ENCODE results near the gene LAMTOR2. TPM values are rescaled to one million over a fixed set of nuclear protein-coding genes. Genes with fewer than 3 reads are reported as not detected.

Gene LAMTOR2
- total and polyA plus RNA-seq, 2 of the 4 experiments (the other 2 are of a cell fraction) = 50.0 to 89.0 TPM

GRCh38 chr1:156076609-156077429 lies 22.2 kb downstream of the LAMTOR2 start:
- Histone ChIP-seq H3K9me1 (ENCODE audit: insufficient read depth, low read length) (peaks cover 17% of the 10 kb centered on the region), H2BK15ac (ENCODE audit: low read depth, low read length) (no peak overlapping the region), H3K56ac (ENCODE audit: extremely low read depth, insufficient read depth, low read length) (no peak overlapping the region), H2AK5ac (ENCODE audit: low read depth, low read length) (peak overlapping the region; percentile 11; the same call in 1 of the 2 replicates), H4K91ac (ENCODE audit: insufficient read depth, low read depth, low read length) (no peak overlapping the region; the same call in 1 of the 2 replicates), H2AK9ac (replicated peaks; ENCODE audit: low read depth, low read length, poor library complexity) (peak overlapping the region; percentile 37), H3K27me3 (ENCODE audit: control insufficient read depth, insufficient read depth, low read length) (no peaks in the 10 kb centered on the region), H3K4me3 (ENCODE audit: insufficient read depth, low read depth, low read length) (no peak overlapping the region), H3K27ac (ENCODE audit: insufficient read depth, low read length) (no peak overlapping the region; the same call in 1 of the 2 replicates), H3K9me3 (ENCODE audit: control insufficient read depth, insufficient read depth, low read length) (no peaks in the 10 kb centered on the region), H4K20me1 (ENCODE audit: insufficient read depth, low read length) (peaks cover 45% of the 10 kb centered on the region), H3K14ac (replicated peaks; ENCODE audit: low read depth, low read length) (0 out of 2 replicates have a peak overlapping the region, but pooled peaks have one; percentile 58), H2BK120ac (ENCODE audit: low read depth, low read length) (peak overlapping the region; percentile 5; the same call in 1 of the 2 replicates), H2BK20ac (ENCODE audit: low read depth, low read length) (no peak overlapping the region), H3K4me1 (ENCODE audit: control insufficient read depth, insufficient read depth, low read length) (peaks cover 26% of the 10 kb centered on the region), H3K23ac (ENCODE audit: low read depth, low read length) (no peak overlapping the region), H2AFZ (replicated peaks; ENCODE audit: low read length, poor library complexity) (peak overlapping the region; percentile 81), H4K8ac (ENCODE audit: low read depth in 2 of 2, low read length in 2 of 2) (peak overlapping the region; percentile 31 to 61; a peak in 2 of 4 replicates), H3K36me3 (ENCODE audit: control insufficient read depth, insufficient read depth, low read length) (peaks cover 37% of the 10 kb centered on the region), H3K79me1 (ENCODE audit: low read depth in 1 of 2, low read length in 2 of 2) (peaks cover 37 to 79% of the 10 kb centered on the region in 2 experiments), H2BK5ac (ENCODE audit: low read depth, low read length, poor library complexity, severe bottlenecking) (no peak overlapping the region), H3K9ac (ENCODE audit: low read depth, low read length) (no peak overlapping the region), H4K5ac (ENCODE audit: low read depth, low read length) (no peak overlapping the region), H3K18ac (ENCODE audit: low read depth, low read length) (no peak overlapping the region), H3K4me2 (ENCODE audit: low read depth, low read length) (peak overlapping the region; percentile 37; the same call in 1 of the 2 replicates), H3K4ac (ENCODE audit: low read depth, low read length) (peak overlapping the region; percentile 45; the same call in 1 of the 2 replicates)
- dilution Hi-C loops (cut with HindIII; ENCODE audit: low sequenced_read_pairs, unreplicated experiment) (no loop called here), in situ Hi-C loops (cut with MboI; ENCODE audit: low sequenced_read_pairs) (no loop called here), intact Hi-C loops (cut with micrococcal nuclease) (no loop called here)
- ChIA-PET CTCF (no interaction called here), POLR2A (ENCODE audit: unreplicated experiment) (no interaction called here)
- no peak for ATAC-seq (ENCODE audit: low read depth)
- DNase-seq = no peak
- TF ChIP-seq CTCF (conservative IDR thresholded peaks at IDR 0.05; ENCODE audit: low read depth, low read length) = no peak
- no peak for TF ChIP-seq NFE2L2 (IDR thresholded peaks at IDR 0.05; ENCODE audit: low read depth, low read length)
- no peak for TF ChIP-seq POLR2A (IDR thresholded peaks at IDR 0.05; ENCODE audit: low read depth, low read length)
- no peak for TF ChIP-seq BHLHE40 (IDR thresholded peaks at IDR 0.05; ENCODE audit: low read depth, low read length)
- TF ChIP-seq RFX5 (IDR thresholded peaks at IDR 0.05; ENCODE audit: low read depth, low read length) = no peak
- no peak for TF ChIP-seq FOS (IDR thresholded peaks at IDR 0.05; ENCODE audit: low read depth, low read length)
- TF ChIP-seq CHD1 (IDR thresholded peaks at IDR 0.05; ENCODE audit: low read depth, low read length) = no peak
- 29% methylated on average over 43 of the region's 73 CpGs; no CpG with 5 or more reads in 1 of the 2 experiments for WGBS, 2 experiments (ENCODE audit: extremely low coverage in 2 of 2, insufficient read length in 1 of 2)
- BruUV-seq (replicated peaks) = no TSS peak
